Breast epithelium (tissue), 3 donors: ENCODE results near the gene TMOD2.

Source experiments
- CTCF ChIP-seq, 3 donors: fragments of 450-650 bp; IDR thresholded peaks; one replicate each; pipeline ENCODE4 v1.5.1; 2016 to 2017; ENCODE audit warnings: antibody characterized with exemption in 3 of 3, mild to moderate bottlenecking in 3 of 3, moderate library complexity in 3 of 3
- POLR2A ChIP-seq: fragments of 450-650 bp; IDR thresholded peaks from one replicate; pipeline ENCODE4 v1.6.1; 2016; ENCODE audit warnings: antibody characterized with exemption, mild to moderate bottlenecking, moderate library complexity

- peak; percentile 63 to 75 (median 68) for TF ChIP-seq CTCF (IDR thresholded peaks at IDR 0.05)
- no peak for TF ChIP-seq POLR2A
Measured at GRCh38 chr15:51775967-51776816, 24.8 kb downstream of the TMOD2 start.
